GM23338 (cell line): ENCODE data around the gene RHBDF2. TPM values are rescaled to one million over a fixed set of nuclear protein-coding genes. Genes with fewer than 3 reads are reported as not detected.

ENCODE experiments used
- ATAC-seq: fragments of 200-7000 bp; cut with Tn5 transposase; 3 replicates; pipeline ENCODE4 v1.9.1; 2020
- DNase-seq: peaks from one replicate; pipeline ENCODE4 v3.0.0-alpha.2; 2015; ENCODE audit warnings: low spot score
- H2AFZ ChIP-seq: fragments of 200-600 bp; sonication (generic); 2 replicates; pipeline ENCODE4 v1.8.0; 2016; ENCODE audit warnings: antibody characterized with exemption, mild to moderate bottlenecking, moderate library complexity
- H3F3A ChIP-seq: fragments of 200-600 bp; sonication (generic); replicated peaks from 2 replicates; pipeline ENCODE4 v1.8.0; 2017; ENCODE audit warnings: antibody characterized with exemption, mixed run types, low read depth
- H3K27ac ChIP-seq: fragments of 200-600 bp; sonication (generic); 2 replicates; pipeline ENCODE4 v1.6.1; 2016; ENCODE audit warnings: low read depth
- H3K27me3 ChIP-seq: fragments of 200-600 bp; sonication (generic); 2 replicates; pipeline ENCODE4 v1.8.0; 2016; ENCODE audit warnings: mild to moderate bottlenecking, mixed run types, moderate library complexity; ENCODE audit not compliant: insufficient read depth
- H3K36me3 ChIP-seq: fragments of 200-600 bp; sonication (generic); 2 replicates; pipeline ENCODE4 v1.8.0; 2016; ENCODE audit warnings: mild to moderate bottlenecking; ENCODE audit not compliant: insufficient read depth
- H3K4me1 ChIP-seq: fragments of 200-600 bp; sonication (generic); 2 replicates; pipeline ENCODE4 v1.8.0; 2016; ENCODE audit warnings: mild to moderate bottlenecking, moderate library complexity; ENCODE audit not compliant: insufficient read depth
- H3K4me2 ChIP-seq: fragments of 200-600 bp; sonication (generic); 2 replicates; pipeline ENCODE4 v1.7.1; 2017; ENCODE audit warnings: mixed run types
- H3K4me3 ChIP-seq: fragments of 200-600 bp; sonication (generic); 2 replicates; pipeline ENCODE4 v1.6.1; 2016; ENCODE audit warnings: mixed run types
- H3K79me2 ChIP-seq: fragments of 200-600 bp; sonication (generic); replicated peaks from 2 replicates; pipeline ENCODE4 v1.8.0; 2017; ENCODE audit warnings: mild to moderate bottlenecking; ENCODE audit not compliant: insufficient read depth
- H3K9me2 ChIP-seq: fragments of 200-600 bp; sonication (generic); 2 replicates; pipeline ENCODE4 v1.8.0; 2017; ENCODE audit not compliant: insufficient read depth
- H4K20me1 ChIP-seq: fragments of 200-600 bp; sonication (generic); replicated peaks from 2 replicates; pipeline ENCODE4 v1.8.0; 2017; ENCODE audit warnings: mild to moderate bottlenecking; ENCODE audit not compliant: insufficient read depth
- H3K27ac Mint-ChIP-seq: 2 replicates; pipeline ENCODE4 v1.8.0; 2020; ENCODE audit warnings: inconsistent platforms, mild to moderate bottlenecking, moderate library complexity, mixed read lengths
- H3K27me3 Mint-ChIP-seq: 3 replicates; pipeline ENCODE4 v1.8.0; 2022; ENCODE audit warnings: low read depth, mild to moderate bottlenecking, moderate library complexity, mixed read lengths, inconsistent platforms; ENCODE audit not compliant: insufficient read depth, poor library complexity
- H3K36me3 Mint-ChIP-seq: 3 replicates; pipeline ENCODE4 v1.8.0; 2021; ENCODE audit warnings: low read depth, mild to moderate bottlenecking, inconsistent platforms, moderate library complexity, mixed read lengths
- H3K4me1 Mint-ChIP-seq: 3 replicates; pipeline ENCODE4 v1.8.0; 2020; ENCODE audit warnings: mild to moderate bottlenecking, inconsistent platforms, mixed read lengths
- H3K4me3 Mint-ChIP-seq: 3 replicates; pipeline ENCODE4 v1.8.0; 2021; ENCODE audit warnings: moderate library complexity, mild to moderate bottlenecking, inconsistent platforms, mixed read lengths
- H3K9me3 Mint-ChIP-seq: 3 replicates; pipeline ENCODE4 v1.8.0; 2020; ENCODE audit warnings: moderate library complexity, mild to moderate bottlenecking, inconsistent platforms, mixed read lengths
- CREB1 ChIP-seq: fragments of 250-450 bp; sonication (Bioruptor Pico); IDR thresholded peaks from 2 replicates; pipeline ENCODE4 v1.5.0; 2020; ENCODE audit warnings: low read depth, mild to moderate bottlenecking, moderate library complexity
- EZH2 ChIP-seq: fragments of 200-600 bp; sonication (generic); IDR thresholded peaks from one replicate; pipeline ENCODE4 v1.8.0; 2017; ENCODE audit warnings: antibody characterized with exemption, mild to moderate bottlenecking, low read depth; ENCODE audit not compliant: unreplicated experiment
- EZH2phosphoT487 ChIP-seq: fragments of 200-600 bp; sonication (generic); IDR thresholded peaks from one replicate; pipeline ENCODE4 v1.8.1; 2018; ENCODE audit warnings: antibody characterized with exemption; ENCODE audit not compliant: unreplicated experiment
- JUNB ChIP-seq: IDR thresholded peaks from one replicate; pipeline ENCODE4 v1.6.1; 2016; ENCODE audit warnings: antibody characterized with exemption; ENCODE audit not compliant: unreplicated experiment
- NANOG ChIP-seq: IDR thresholded peaks from 2 replicates; pipeline ENCODE4 v1.6.1; 2016; ENCODE audit warnings: antibody characterized with exemption, borderline replicate concordance
- POLR2AphosphoS5 ChIP-seq: IDR thresholded peaks from 2 replicates; pipeline ENCODE4 v1.6.1; 2016; ENCODE audit warnings: antibody characterized with exemption, low read depth
- ZNF114 ChIP-seq: fragments of 250-450 bp; sonication (Bioruptor Pico); IDR thresholded peaks from 2 replicates; pipeline ENCODE4 v1.5.0; 2020; ENCODE audit warnings: mild to moderate bottlenecking, moderate library complexity
- ZNF331 ChIP-seq: fragments of 250-450 bp; sonication (Bioruptor Pico); IDR thresholded peaks from 2 replicates; pipeline ENCODE4 v1.5.0; 2020; ENCODE audit warnings: low read depth, mild to moderate bottlenecking, moderate library complexity
- polyA plus RNA-seq: library from polyadenylated mRNA; unstranded; fragments of >200 nt; fragmentation: Nextera tagmentation; extraction: Ambion mirVana; gene quantifications from 2 replicates; pipeline ENCODE4 v1.2.1, GENCODE V29; 2016
- total RNA-seq: library from RNA; depleted of rRNA; stranded (reverse); fragments of >200 nt; shearing (Covaris generic); gene quantifications from 2 replicates; pipeline ENCODE4 v1.2.3, GENCODE V29; 2014
- TF ChIP-seq, protein P1 (sequence below): fragments of 250-450 bp; sonication (Bioruptor Pico); IDR thresholded peaks from 2 replicates; pipeline ENCODE4 v1.5.0; 2020; ENCODE audit warnings: mild to moderate bottlenecking, moderate library complexity

The RHBDF2 gene
- total and polyA plus RNA-seq, 2 experiments from 2014 or later = 9.4 to 29.5 TPM

DNA sequence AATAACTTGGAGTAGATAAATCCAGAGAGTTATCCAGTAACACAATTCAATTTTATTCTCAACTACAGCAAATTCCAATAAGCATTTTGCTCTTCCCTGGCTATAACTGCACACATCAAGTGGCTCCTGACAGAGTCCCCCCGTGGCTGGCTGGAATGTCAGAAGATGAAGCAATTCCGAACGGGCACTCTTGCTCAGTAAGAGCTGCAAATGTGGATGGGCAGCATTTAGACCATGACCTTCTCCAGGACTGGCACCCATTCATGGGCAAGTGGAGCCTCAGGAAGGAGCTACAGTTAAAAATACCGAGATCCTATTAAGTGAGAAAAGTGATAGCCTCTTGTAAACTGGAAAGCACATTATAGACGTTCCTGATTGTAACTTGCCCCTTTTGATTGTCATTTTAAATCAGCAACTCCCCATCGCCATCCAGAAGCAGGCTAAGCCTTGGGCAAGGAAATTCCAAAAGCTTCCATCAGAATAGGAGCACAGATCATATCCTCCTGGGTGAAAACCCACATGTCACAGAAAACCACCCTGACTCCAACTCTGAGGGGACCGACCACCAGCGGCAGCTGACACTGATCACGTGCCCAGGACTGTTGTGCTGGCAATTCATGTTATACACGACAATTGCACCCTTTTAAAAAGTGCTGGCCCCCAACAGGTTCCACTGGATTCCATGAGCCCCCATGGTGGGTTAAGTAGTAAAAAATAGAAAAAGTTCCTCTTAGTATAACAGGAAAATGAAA is 55.4 kb downstream of the RHBDF2 start (continued):
- TF ChIP-seq, protein P1, sequence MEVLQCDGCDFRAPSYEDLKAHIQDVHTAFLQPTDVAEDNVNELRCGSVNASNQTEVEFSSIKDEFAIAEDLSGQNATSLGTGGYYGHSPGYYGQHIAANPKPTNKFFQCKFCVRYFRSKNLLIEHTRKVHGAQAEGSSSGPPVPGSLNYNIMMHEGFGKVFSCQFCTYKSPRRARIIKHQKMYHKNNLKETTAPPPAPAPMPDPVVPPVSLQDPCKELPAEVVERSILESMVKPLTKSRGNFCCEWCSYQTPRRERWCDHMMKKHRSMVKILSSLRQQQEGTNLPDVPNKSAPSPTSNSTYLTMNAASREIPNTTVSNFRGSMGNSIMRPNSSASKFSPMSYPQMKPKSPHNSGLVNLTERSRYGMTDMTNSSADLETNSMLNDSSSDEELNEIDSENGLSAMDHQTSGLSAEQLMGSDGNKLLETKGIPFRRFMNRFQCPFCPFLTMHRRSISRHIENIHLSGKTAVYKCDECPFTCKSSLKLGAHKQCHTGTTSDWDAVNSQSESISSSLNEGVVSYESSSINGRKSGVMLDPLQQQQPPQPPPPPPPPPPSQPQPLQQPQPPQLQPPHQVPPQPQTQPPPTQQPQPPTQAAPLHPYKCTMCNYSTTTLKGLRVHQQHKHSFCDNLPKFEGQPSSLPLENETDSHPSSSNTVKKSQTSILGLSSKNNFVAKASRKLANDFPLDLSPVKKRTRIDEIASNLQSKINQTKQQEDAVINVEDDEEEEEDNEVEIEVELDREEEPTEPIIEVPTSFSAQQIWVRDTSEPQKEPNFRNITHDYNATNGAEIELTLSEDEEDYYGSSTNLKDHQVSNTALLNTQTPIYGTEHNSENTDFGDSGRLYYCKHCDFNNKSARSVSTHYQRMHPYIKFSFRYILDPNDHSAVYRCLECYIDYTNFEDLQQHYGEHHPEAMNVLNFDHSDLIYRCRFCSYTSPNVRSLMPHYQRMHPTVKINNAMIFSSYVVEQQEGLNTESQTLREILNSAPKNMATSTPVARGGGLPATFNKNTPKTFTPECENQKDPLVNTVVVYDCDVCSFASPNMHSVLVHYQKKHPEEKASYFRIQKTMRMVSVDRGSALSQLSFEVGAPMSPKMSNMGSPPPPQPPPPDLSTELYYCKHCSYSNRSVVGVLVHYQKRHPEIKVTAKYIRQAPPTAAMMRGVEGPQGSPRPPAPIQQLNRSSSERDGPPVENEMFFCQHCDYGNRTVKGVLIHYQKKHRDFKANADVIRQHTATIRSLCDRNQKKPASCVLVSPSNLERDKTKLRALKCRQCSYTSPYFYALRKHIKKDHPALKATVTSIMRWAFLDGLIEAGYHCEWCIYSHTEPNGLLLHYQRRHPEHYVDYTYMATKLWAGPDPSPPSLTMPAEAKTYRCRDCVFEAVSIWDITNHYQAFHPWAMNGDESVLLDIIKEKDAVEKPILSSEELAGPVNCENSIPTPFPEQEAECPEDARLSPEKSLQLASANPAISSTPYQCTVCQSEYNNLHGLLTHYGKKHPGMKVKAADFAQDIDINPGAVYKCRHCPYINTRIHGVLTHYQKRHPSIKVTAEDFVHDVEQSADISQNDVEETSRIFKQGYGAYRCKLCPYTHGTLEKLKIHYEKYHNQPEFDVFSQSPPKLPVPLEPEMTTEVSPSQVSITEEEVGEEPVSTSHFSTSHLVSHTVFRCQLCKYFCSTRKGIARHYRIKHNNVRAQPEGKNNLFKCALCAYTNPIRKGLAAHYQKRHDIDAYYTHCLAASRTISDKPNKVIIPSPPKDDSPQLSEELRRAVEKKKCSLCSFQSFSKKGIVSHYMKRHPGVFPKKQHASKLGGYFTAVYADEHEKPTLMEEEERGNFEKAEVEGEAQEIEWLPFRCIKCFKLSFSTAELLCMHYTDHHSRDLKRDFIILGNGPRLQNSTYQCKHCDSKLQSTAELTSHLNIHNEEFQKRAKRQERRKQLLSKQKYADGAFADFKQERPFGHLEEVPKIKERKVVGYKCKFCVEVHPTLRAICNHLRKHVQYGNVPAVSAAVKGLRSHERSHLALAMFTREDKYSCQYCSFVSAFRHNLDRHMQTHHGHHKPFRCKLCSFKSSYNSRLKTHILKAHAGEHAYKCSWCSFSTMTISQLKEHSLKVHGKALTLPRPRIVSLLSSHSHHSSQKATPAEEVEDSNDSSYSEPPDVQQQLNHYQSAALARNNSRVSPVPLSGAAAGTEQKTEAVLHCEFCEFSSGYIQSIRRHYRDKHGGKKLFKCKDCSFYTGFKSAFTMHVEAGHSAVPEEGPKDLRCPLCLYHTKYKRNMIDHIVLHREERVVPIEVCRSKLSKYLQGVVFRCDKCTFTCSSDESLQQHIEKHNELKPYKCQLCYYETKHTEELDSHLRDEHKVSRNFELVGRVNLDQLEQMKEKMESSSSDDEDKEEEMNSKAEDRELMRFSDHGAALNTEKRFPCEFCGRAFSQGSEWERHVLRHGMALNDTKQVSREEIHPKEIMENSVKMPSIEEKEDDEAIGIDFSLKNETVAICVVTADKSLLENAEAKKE (CRISPR knock-in tag) = no peak
- TF ChIP-seq ZNF331 (no peak), ZNF114 (CRISPR knock-in tag) (no peak), CREB1 (no peak), POLR2AphosphoS5 (no peak), EZH2phosphoT487 (no peak), EZH2 (no peak), JUNB (no peak)

DNA sequence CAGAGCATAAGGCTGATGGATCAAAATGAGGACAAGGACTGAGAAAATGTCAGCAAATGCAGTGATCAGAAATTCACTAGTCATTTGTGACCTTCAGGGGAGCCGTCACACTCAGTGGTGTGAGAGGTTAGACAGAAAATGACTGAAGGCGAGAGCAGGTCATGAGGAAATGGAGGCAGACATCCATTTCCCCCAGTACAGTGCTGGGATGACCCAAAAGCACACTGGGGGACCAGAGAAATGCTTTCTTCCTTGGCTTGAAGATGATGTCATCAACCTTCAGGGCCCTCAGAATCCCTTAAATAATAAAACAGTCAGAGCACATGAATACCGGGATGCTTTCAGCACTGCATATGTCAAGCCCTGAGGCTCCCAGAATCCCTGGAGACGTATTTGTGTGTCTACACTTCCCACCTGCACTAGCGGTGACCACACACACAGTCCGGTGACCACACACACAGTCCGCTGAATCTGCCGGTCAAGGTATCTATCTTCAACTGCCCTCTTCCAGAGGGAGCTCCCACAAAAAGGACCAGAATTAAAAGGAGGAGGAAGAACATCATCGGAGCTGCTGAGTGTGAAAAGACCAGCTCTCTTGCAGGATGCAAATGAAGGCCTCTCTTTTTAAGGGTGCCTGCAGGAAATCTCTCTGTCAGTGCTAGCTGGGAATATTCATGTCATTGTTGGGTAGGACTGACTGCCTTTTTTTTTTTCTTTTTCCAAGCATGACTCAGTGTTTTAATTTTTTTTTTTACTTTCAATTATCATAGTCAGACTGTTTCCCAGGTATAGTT is 56.5 kb downstream of the RHBDF2 start:
- H3K36me3 ChIP-seq = no peaks in the 10 kb centered on the region
- TF ChIP-seq CREB1 (peak; percentile 53; the same call in 1 of the 2 replicates), NANOG (no peak)
- Mint-ChIP-seq H3K4me3 (peak overlapping the region; percentile 57), H3K4me1 (peaks cover 91% of the 10 kb centered on the region), H3K27ac (peak overlapping the region; percentile 99), H3K36me3 (peaks cover 8% of the 10 kb centered on the region; the same call in 2 of the 3 replicates), H3K9me3 (no peaks in the 10 kb centered on the region), H3K27me3 (peaks cover 11% of the 10 kb centered on the region)
- peaks cover 26% of the 10 kb centered on the region for H3F3A ChIP-seq
- peaks cover 22% of the 10 kb centered on the region for H4K20me1 ChIP-seq
- H3K4me2 ChIP-seq = peak overlapping the region; percentile 68
- H3K27ac ChIP-seq = peak overlapping the region; percentile 35
- no peaks in the 10 kb centered on the region for H3K9me2 ChIP-seq
- peak overlapping the region; percentile 16 for H3K4me3 ChIP-seq
- no peak overlapping the region for H2AFZ ChIP-seq
- peaks cover 90% of the 10 kb centered on the region for H3K79me2 ChIP-seq
- ATAC-seq (peak; percentile 59), DNase-seq (peak; percentile 73)
- H3K4me1 ChIP-seq = peaks cover 97% of the 10 kb centered on the region
- H3K27me3 ChIP-seq = no peaks in the 10 kb centered on the region
